K562 (cell line): ENCODE data around the gene SORCS2. TPM values are rescaled to one million over a fixed set of nuclear protein-coding genes. Genes with fewer than 3 reads are reported as not detected.

ENCODE experiments used
- ATAC-seq: fragments of 200-7000 bp; cut with Tn5 transposase; 3 replicates; pipeline ENCODE4 v1.9.1; 2020; ENCODE audit warnings: moderate library complexity
- BruUV-seq: library from RNA; stranded (reverse); fragments of 400-500 nt; replicated peaks from 2 replicates; lab custom pipeline; 2021; lab: Mats Ljungman, UMichigan
- CTCF ChIA-PET: fragments of 300-600 bp; formaldehyde crosslinking; extraction: SDS; loops from one replicate; lab custom pipeline; 2021; ENCODE audit warnings: low intra/inter-chr PET ratio; lab: Yijun Ruan, JAX
- POLR2A ChIA-PET: fragments of 300-600, 350-650 bp; sonication (Branson Sonifier 250); formaldehyde crosslinking; extraction: SDS; loops from one replicate; lab custom pipeline; 2021; ENCODE audit warnings: antibody characterized with exemption, inconsistent platforms; lab: Yijun Ruan, JAX
- DNase-seq, 4 experiments: peaks; one replicate each; pipeline versions ENCODE4 v3.0.0 to v3.0.0-alpha.2; 2011 to 2018; ENCODE audit warnings: low spot score in 3 of 4, mixed read lengths in 3 of 4; ENCODE audit errors: extremely low read depth in 1 of 4
- FAIRE-seq: peaks from 2 replicates; lab custom pipeline; 2011; peaks lifted over from hg19 to GRCh38; lab: Jason Lieb, UNC
- H2AFZ ChIP-seq: 2 replicates; pipeline ENCODE4 v1.6.0; 2011; ENCODE audit warnings: low read depth, low read length, control low read depth, inconsistent platforms
- H3K27ac ChIP-seq: fragments of 200-600 bp; 3 replicates; pipeline ENCODE4 v1.8.0; 2011; ENCODE audit warnings: low read depth, mild to moderate bottlenecking, control low read depth, inconsistent platforms, low read length, moderate library complexity, mixed read lengths; ENCODE audit errors: extremely low read depth
- H3K27me3 ChIP-seq, 2 experiments: fragments of 300-600 bp in 1 of 2; 2 replicates in 1 of 2; 3 replicates in 1 of 2; pipeline versions ENCODE4 v1.6.0 to v1.8.0; 2011; ENCODE audit warnings: inconsistent platforms in 2 of 2, low read length in 2 of 2, mild to moderate bottlenecking in 1 of 2, mixed read lengths in 1 of 2, moderate library complexity in 1 of 2; ENCODE audit not compliant: control insufficient read depth in 2 of 2, insufficient read depth in 2 of 2
- H3K36me3 ChIP-seq: fragments of 300-600 bp; 3 replicates; pipeline ENCODE4 v1.8.0; 2011; ENCODE audit warnings: mild to moderate bottlenecking, low read length, inconsistent platforms; ENCODE audit not compliant: control insufficient read depth, insufficient read depth
- H3K4me1 ChIP-seq, 2 experiments: fragments of 200-600 bp in 1 of 2; replicated peaks in 1 of 2; 2 replicates in 1 of 2; 3 replicates in 1 of 2; pipeline versions ENCODE4 v1.5.1 to v1.8.0; 2011; ENCODE audit warnings: inconsistent platforms in 2 of 2, low read length in 2 of 2, mild to moderate bottlenecking in 1 of 2, mixed read lengths in 1 of 2, moderate library complexity in 1 of 2; ENCODE audit not compliant: control insufficient read depth in 2 of 2, insufficient read depth in 2 of 2
- H3K4me2 ChIP-seq: 2 replicates; pipeline ENCODE4 v1.6.1; 2011; ENCODE audit warnings: low read length, control low read depth, inconsistent platforms, mixed read lengths; ENCODE audit not compliant: insufficient read depth
- H3K4me3 ChIP-seq: fragments of 200-600 bp; sonication (generic), shearing (Covaris generic); 2 replicates; pipeline ENCODE4 v1.5.1; 2016; ENCODE audit warnings: control low read depth, inconsistent platforms
- H3K79me2 ChIP-seq: fragments of 200-600 bp; 3 replicates; pipeline ENCODE4 v1.8.0; 2011; ENCODE audit warnings: low read length, inconsistent platforms; ENCODE audit not compliant: control insufficient read depth, insufficient read depth
- H3K9ac ChIP-seq, 2 experiments: 2 replicates each; pipeline versions ENCODE4 v1.6.0 to v1.6.1; 2011; ENCODE audit warnings: low read depth in 2 of 2, low read length in 2 of 2, control low read depth in 1 of 2, inconsistent platforms in 1 of 2, mild to moderate bottlenecking in 1 of 2, mixed read lengths in 1 of 2; ENCODE audit not compliant: insufficient read depth in 1 of 2
- H3K9me1 ChIP-seq: one replicate; pipeline ENCODE4 v1.6.0; 2011; ENCODE audit warnings: inconsistent platforms, mild to moderate bottlenecking, low read length, moderate library complexity; ENCODE audit not compliant: control insufficient read depth, insufficient read depth
- H3K9me3 ChIP-seq: replicated peaks from 2 replicates; pipeline ENCODE4 v1.5.1; 2011; ENCODE audit warnings: low read depth, low read length, inconsistent platforms; ENCODE audit not compliant: control insufficient read depth, insufficient read depth
- H4K20me1 ChIP-seq: replicated peaks from 2 replicates; pipeline ENCODE4 v1.6.1; 2011; ENCODE audit warnings: low read length, inconsistent platforms, mixed read lengths; ENCODE audit not compliant: control insufficient read depth, insufficient read depth
- DMBX1 ChIP-seq: fragments of 250-450 bp; sonication (Bioruptor Pico); IDR thresholded peaks from 2 replicates; pipeline ENCODE4 v1.8.0; 2022; ENCODE audit warnings: inconsistent platforms, mild to moderate bottlenecking, moderate library complexity, borderline replicate concordance
- ESRRA ChIP-seq: fragments of 450-650 bp; IDR thresholded peaks from 2 replicates; pipeline ENCODE4 v1.6.1; 2014; ENCODE audit warnings: low read depth, mild to moderate bottlenecking, moderate library complexity, borderline replicate concordance
- NCOA6 ChIP-seq: fragments of 450-650 bp; IDR thresholded peaks from 2 replicates; pipeline ENCODE4 v1.6.1; 2017; ENCODE audit warnings: mild to moderate bottlenecking
- NR2F6 ChIP-seq: fragments of 450-650 bp; formaldehyde crosslinking; IDR thresholded peaks from 2 replicates; pipeline ENCODE4 v1.4.0; 2020; ENCODE audit warnings: mild to moderate bottlenecking
- POU5F1 ChIP-seq: fragments of 150-350 bp; IDR thresholded peaks from 2 replicates; pipeline ENCODE4 v1.6.1; 2014; ENCODE audit warnings: borderline replicate concordance, low read length, low read depth, mild to moderate bottlenecking; ENCODE audit not compliant: partially characterized antibody
- SIX5 ChIP-seq, 2 experiments: IDR thresholded peaks; 2 replicates each; pipeline ENCODE4 v1.6.1; 2011; ENCODE audit warnings: low read length in 2 of 2, borderline replicate concordance in 1 of 2, low read depth in 1 of 2, mild to moderate bottlenecking in 1 of 2, moderate library complexity in 1 of 2; ENCODE audit not compliant: insufficient read depth in 1 of 2
- SMAD4 ChIP-seq: fragments of 250-450 bp; sonication (Bioruptor Pico); conservative IDR thresholded peaks from 2 replicates; pipeline ENCODE4 v1.8.0; 2021; ENCODE audit warnings: inconsistent platforms, mild to moderate bottlenecking, moderate library complexity
- SMARCE1 ChIP-seq: fragments of 450-650 bp; IDR thresholded peaks from 2 replicates; pipeline ENCODE4 v1.7.1; 2016; ENCODE audit warnings: mild to moderate bottlenecking
- SRSF7 ChIP-seq: fragments of 200-400 bp; formaldehyde crosslinking; optimal IDR thresholded peaks from 2 replicates; pipeline ENCODE3; 2017; ENCODE audit warnings: mild to moderate bottlenecking, low read depth, low read length
- ZBTB12 ChIP-seq: fragments of 250-450 bp; sonication (Bioruptor Pico); IDR thresholded peaks from 2 replicates; pipeline ENCODE4 v1.4.0; 2020
- ZEB2 ChIP-seq: fragments of 450-650 bp; IDR thresholded peaks from 2 replicates; pipeline ENCODE4 v1.6.1; 2016
- ZNF445 ChIP-seq: fragments of 250-450 bp; sonication (Bioruptor Pico); IDR thresholded peaks from 2 replicates; pipeline ENCODE4 v1.4.0; 2020; ENCODE audit warnings: low read depth, mild to moderate bottlenecking, moderate library complexity
- ZNF57 ChIP-seq: fragments of 450-650 bp; formaldehyde crosslinking; IDR thresholded peaks from 2 replicates; pipeline ENCODE4 v1.4.0; 2020; ENCODE audit warnings: mild to moderate bottlenecking, moderate library complexity
- WGBS: fragments of 100-300 bp; shearing (Covaris generic); methylation state at CpG from one replicate; pipeline ENCODE4 v1.1.6; 2016; ENCODE audit warnings: low coverage, mixed read lengths; ENCODE audit not compliant: insufficient coverage; ENCODE audit errors: missing lambda C conversion rate; 5-methylcytosine and 5-hydroxymethylcytosine counted together
- in situ Hi-C: fragments of 300-500 bp; cut with MboI; formaldehyde crosslinking; loops from 4 replicates; pipeline ENCODE4 v1.15.0; 2018; ENCODE audit warnings: inconsistent platforms, mixed read lengths
- intact Hi-C: fragments of 100-400 bp; cut with micrococcal nuclease; formaldehyde crosslinking; loops from 2 replicates; pipeline ENCODE4 v1.14.2; 2022
- polyA plus RNA-seq, 8 experiments: library from polyadenylated mRNA; depleted of rRNA in 4 of 8; stranded (reverse) in 5 of 8; unstranded in 3 of 8; fragments of >200 nt; fragmentation: Nextera tagmentation in 2 of 8; fragmentation: Illumina TruSeq in 1 of 8; extraction: Ambion mirVana in 2 of 8; extraction: Trizol in 1 of 8; gene quantifications; 2 replicates each; pipeline versions ENCODE4 v1.2.1 to v1.2.3, GENCODE V29; 2011 to 2014; ENCODE audit warnings: inconsistent platforms in 1 of 8, missing spikeins in 1 of 8
- total RNA-seq, 7 experiments: library from RNA; depleted of rRNA in 6 of 7; stranded (reverse); fragments of >200 nt in 6 of 7; fragmentation: Illumina TruSeq in 2 of 7; extraction: Trizol in 2 of 7; gene quantifications; 2 replicates each; pipeline versions ENCODE4 v1.2.1 to v1.2.3, GENCODE V29; 2011 to 2021; ENCODE audit warnings: low replicate concordance in 1 of 7
- TF ChIP-seq, protein P1 (sequence below): fragments of 250-450 bp; sonication (Bioruptor Pico); IDR thresholded peaks from 2 replicates; pipeline ENCODE4 v1.5.1; 2021; ENCODE audit warnings: mild to moderate bottlenecking
- TF ChIP-seq, protein P2 (sequence below), 2 experiments: fragments of 450-650 bp; IDR thresholded peaks; 2 replicates each; pipeline ENCODE4 v1.6.1; 2018; ENCODE audit warnings: mild to moderate bottlenecking in 2 of 2, low read depth in 1 of 2; ENCODE audit not compliant: partially characterized antibody in 2 of 2

The SORCS2 gene
- total and polyA plus RNA-seq, 9 of the 15 experiments (the other 6 are each of a cell fraction or from before 2014, with no cell fraction given) = not detected

DNA sequence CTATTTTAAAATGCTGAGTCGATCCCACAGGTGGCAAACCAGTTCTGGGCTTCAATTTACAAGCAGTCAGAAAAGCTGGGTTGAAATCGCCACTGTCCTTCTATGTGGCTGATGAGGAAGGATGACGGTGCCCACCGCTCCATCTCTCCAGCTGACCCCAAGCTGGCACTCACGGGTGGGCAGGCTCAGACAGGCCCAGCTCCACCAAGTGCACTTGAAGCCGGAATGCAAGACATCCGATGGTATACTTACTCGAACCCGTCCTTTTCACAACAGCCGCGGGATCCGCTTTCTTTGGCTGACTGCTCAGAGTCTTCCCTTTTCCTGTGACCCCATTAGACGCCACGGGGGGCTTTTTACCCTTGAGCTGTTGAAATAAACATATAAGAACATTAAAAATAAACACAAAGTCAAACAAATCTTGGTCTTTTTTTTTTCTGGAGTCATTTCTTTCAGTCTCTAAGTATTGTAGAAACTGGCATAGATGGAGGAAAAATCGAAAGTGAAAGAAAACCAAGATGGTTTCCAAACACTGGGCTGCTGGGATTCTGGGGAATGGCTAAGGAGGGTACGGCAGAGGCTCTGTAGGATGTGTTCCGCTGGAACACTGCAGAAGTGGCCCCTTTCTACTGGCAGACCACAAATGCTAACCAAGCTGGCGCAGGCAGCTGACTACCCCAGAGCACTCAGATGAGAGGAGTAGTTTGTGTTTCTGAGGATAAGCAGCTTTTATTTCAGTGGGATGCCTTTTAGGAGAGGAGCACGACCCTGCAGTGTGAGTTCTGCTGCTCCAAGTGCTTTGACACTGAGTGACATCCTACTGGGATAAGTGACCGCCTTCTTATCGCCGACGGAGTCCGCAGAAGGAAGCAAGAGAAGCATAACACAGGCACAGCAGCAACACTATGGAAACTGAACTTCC, 586.4 kb downstream of the SORCS2 start:
- Histone ChIP-seq H2AFZ (no peak overlapping the region), H3K27me3 (peaks cover 0 to 7% of the 10 kb centered on the region in 2 experiments; a peak in 2 of 5 replicates), H3K4me3 (no peak overlapping the region), H3K9me3 (no peaks in the 10 kb centered on the region; the same call in 1 of the 2 replicates), H3K79me2 (no peaks in the 10 kb centered on the region), H3K9me1 (no peaks in the 10 kb centered on the region), H3K4me1 (no peaks in the 10 kb centered on the region; a peak in 2 of 5 replicates), H3K36me3 (peaks cover under 1% of the 10 kb centered on the region; the same call in 1 of the 3 replicates), H3K9ac (no peak overlapping the region), H4K20me1 (no peaks in the 10 kb centered on the region), H3K27ac (no peak overlapping the region), H3K4me2 (0 out of 2 replicates have a peak overlapping the region, but pooled peaks have one; percentile 12)
- WGBS = 25% methylated on average over 21 of the region's 24 CpGs
- ChIA-PET POLR2A (interaction anchor here (0.7 kb wide), 1 partner anchor 95 kb away, joined by 3 read pairs; no protein-coding TSS in a partner anchor), CTCF (no interaction called here)
- in situ Hi-C loops (no loop called here), intact Hi-C loops (no loop called here)
- no peak for FAIRE-seq
- DNase-seq = no peak
- no TSS peak for BruUV-seq
- ATAC-seq = no peak
- TF ChIP-seq, protein P1, sequence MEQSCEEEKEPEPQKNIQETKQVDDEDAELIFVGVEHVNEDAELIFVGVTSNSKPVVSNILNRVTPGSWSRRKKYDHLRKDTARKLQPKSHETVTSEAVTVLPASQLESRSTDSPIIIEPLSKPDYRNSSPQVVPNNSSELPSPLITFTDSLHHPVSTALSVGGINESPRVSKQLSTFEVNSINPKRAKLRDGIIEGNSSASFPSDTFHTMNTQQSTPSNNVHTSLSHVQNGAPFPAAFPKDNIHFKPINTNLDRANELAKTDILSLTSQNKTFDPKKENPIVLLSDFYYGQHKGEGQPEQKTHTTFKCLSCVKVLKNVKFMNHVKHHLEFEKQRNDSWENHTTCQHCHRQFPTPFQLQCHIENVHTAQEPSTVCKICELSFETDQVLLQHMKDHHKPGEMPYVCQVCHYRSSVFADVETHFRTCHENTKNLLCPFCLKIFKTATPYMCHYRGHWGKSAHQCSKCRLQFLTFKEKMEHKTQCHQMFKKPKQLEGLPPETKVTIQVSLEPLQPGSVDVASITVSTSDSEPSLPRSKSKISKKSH (CRISPR knock-in tag) = no peak
- no peak for TF ChIP-seq SMARCE1
- no peak for TF ChIP-seq NCOA6
- TF ChIP-seq NR2F6 (CRISPR knock-in tag) = no peak
- no peak for TF ChIP-seq POU5F1
- TF ChIP-seq ZBTB12 = no peak
- TF ChIP-seq ESRRA = no peak
- TF ChIP-seq ZNF57 = no peak
- TF ChIP-seq SRSF7 = no peak
- TF ChIP-seq DMBX1 (CRISPR knock-in tag) = no peak
- TF ChIP-seq SIX5 (IDR thresholded peaks at IDR 0.05; ENCODE audit: borderline replicate concordance in 1 of 2, insufficient read depth in 1 of 2, low read depth in 1 of 2, low read length in 2 of 2) = no peak
- no peak for TF ChIP-seq ZNF445 (CRISPR knock-in tag)
- no peak for TF ChIP-seq ZEB2
- TF ChIP-seq SMAD4 (CRISPR knock-in tag) = no peak
- TF ChIP-seq, protein P2, sequence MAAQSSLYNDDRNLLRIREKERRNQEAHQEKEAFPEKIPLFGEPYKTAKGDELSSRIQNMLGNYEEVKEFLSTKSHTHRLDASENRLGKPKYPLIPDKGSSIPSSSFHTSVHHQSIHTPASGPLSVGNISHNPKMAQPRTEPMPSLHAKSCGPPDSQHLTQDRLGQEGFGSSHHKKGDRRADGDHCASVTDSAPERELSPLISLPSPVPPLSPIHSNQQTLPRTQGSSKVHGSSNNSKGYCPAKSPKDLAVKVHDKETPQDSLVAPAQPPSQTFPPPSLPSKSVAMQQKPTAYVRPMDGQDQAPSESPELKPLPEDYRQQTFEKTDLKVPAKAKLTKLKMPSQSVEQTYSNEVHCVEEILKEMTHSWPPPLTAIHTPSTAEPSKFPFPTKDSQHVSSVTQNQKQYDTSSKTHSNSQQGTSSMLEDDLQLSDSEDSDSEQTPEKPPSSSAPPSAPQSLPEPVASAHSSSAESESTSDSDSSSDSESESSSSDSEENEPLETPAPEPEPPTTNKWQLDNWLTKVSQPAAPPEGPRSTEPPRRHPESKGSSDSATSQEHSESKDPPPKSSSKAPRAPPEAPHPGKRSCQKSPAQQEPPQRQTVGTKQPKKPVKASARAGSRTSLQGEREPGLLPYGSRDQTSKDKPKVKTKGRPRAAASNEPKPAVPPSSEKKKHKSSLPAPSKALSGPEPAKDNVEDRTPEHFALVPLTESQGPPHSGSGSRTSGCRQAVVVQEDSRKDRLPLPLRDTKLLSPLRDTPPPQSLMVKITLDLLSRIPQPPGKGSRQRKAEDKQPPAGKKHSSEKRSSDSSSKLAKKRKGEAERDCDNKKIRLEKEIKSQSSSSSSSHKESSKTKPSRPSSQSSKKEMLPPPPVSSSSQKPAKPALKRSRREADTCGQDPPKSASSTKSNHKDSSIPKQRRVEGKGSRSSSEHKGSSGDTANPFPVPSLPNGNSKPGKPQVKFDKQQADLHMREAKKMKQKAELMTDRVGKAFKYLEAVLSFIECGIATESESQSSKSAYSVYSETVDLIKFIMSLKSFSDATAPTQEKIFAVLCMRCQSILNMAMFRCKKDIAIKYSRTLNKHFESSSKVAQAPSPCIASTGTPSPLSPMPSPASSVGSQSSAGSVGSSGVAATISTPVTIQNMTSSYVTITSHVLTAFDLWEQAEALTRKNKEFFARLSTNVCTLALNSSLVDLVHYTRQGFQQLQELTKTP (IDR thresholded peaks at IDR 0.05; ENCODE audit: low read depth in 1 of 2, partially characterized antibody in 2 of 2) = no peak
